B cell (primary cell): ENCODE data around the gene RAB6D. TPM values are rescaled to one million over a fixed set of nuclear protein-coding genes. Genes with fewer than 3 reads are reported as not detected.
"Not testable (repeated sequence)": the region's sequence is repeated elsewhere in the genome, so short reads cannot be mapped to it uniquely, and the experiment has no call there.

Experiments
- ATAC-seq: fragments of 200-7000 bp; cut with Tn5 transposase; one replicate; pipeline ENCODE4 v1.10.0; 2021; ENCODE audit warnings: low read depth, mild to moderate bottlenecking, moderate number of reproducible peaks, moderate library complexity
- CTCF ChIA-PET: fragments of 350-600 bp; sonication (Branson Sonifier 250); formaldehyde crosslinking; loops from one replicate; lab custom pipeline; 2021; ENCODE audit warnings: antibody characterized with exemption, inconsistent platforms; lab: Charles Lee
- POLR2A ChIA-PET: fragments of 350-600 bp; sonication (Branson Sonifier 250); formaldehyde crosslinking; loops from one replicate; lab custom pipeline; 2021; ENCODE audit warnings: antibody characterized with exemption; lab: Charles Lee
- DNase-seq: peaks from one replicate; pipeline ENCODE4 v3.0.0; 2013
- H2AFZ ChIP-seq: 2 replicates; pipeline ENCODE4 v1.6.1; 2012; ENCODE audit warnings: mild to moderate bottlenecking, low read depth, low read length; ENCODE audit not compliant: insufficient read depth, poor library complexity, severe bottlenecking
- H3K27ac ChIP-seq, 2 donors: 1 replicate in 1 of 2; 2 replicates in 1 of 2; pipeline ENCODE4 v1.5.1; 2012 to 2013; ENCODE audit warnings: low read length in 2 of 2, mild to moderate bottlenecking in 2 of 2, moderate library complexity in 1 of 2
- H3K27me3 ChIP-seq, 4 experiments: fragments of 200-600 bp in 1 of 4; sonication (generic) in 1 of 4; replicated peaks in 1 of 4; 1 replicate in 2 of 4; 2 replicates in 2 of 4; pipeline versions ENCODE4 v1.6.1 to v1.7.0; 2013 to 2016; ENCODE audit warnings: low read length in 3 of 4, mild to moderate bottlenecking in 2 of 4, mixed read lengths in 1 of 4, moderate library complexity in 1 of 4; ENCODE audit not compliant: insufficient read depth in 4 of 4, control insufficient read depth in 3 of 4; ENCODE audit errors: control extremely low read depth in 1 of 4
- H3K36me3 ChIP-seq, 2 experiments: replicated peaks in 1 of 2; 1 replicate in 1 of 2; 2 replicates in 1 of 2; pipeline versions ENCODE4 v1.6.1 to v1.7.1; 2013; ENCODE audit warnings: low read length in 1 of 2; ENCODE audit not compliant: insufficient read depth in 2 of 2, control insufficient read depth in 1 of 2; ENCODE audit errors: control extremely low read depth in 1 of 2, extremely low read depth in 1 of 2
- H3K4me1 ChIP-seq, 2 donors: fragments of 200-600 bp in 1 of 2; sonication (generic) in 1 of 2; 1 replicate in 1 of 2; 2 replicates in 1 of 2; pipeline versions ENCODE4 v1.5.1 to v1.6.1; 2013 to 2017; ENCODE audit warnings: low read length in 2 of 2; ENCODE audit not compliant: control insufficient read depth in 2 of 2, insufficient read depth in 2 of 2
- H3K4me2 ChIP-seq: replicated peaks from 2 replicates; pipeline ENCODE3; 2012; ENCODE audit warnings: mild to moderate bottlenecking, low read depth, low read length; ENCODE audit not compliant: poor library complexity, severe bottlenecking
- H3K4me3 ChIP-seq, 5 experiments: fragments of 200-600 bp in 1 of 5; sonication (generic) in 1 of 5; 1 replicate in 3 of 5; 2 replicates in 2 of 5; pipeline versions ENCODE4 v1.5.1 to v1.7.0; 2011 to 2016; ENCODE audit warnings: low read length in 4 of 5, mild to moderate bottlenecking in 4 of 5, low read depth in 2 of 5, control low read depth in 1 of 5, moderate library complexity in 1 of 5; ENCODE audit not compliant: insufficient read depth in 1 of 5; ENCODE audit errors: control extremely low read depth in 1 of 5, extremely low read depth in 1 of 5
- H3K79me2 ChIP-seq: fragments of 200-600 bp; sonication (generic); one replicate; pipeline ENCODE4 v1.6.0; 2016; ENCODE audit warnings: low read length; ENCODE audit not compliant: control insufficient read depth, insufficient read depth
- H3K9ac ChIP-seq: fragments of 200-600 bp; sonication (generic); 2 replicates; pipeline ENCODE4 v1.6.1; 2017; ENCODE audit warnings: mild to moderate bottlenecking, low read length, moderate library complexity
- H3K9me3 ChIP-seq, 3 donors: one replicate each; pipeline versions ENCODE4 v1.6.1 to v1.7.1; 2013; ENCODE audit warnings: low read length in 2 of 3; ENCODE audit not compliant: control insufficient read depth in 2 of 3, insufficient read depth in 1 of 3; ENCODE audit errors: control extremely low read depth in 1 of 3
- H4K20me1 ChIP-seq: 2 replicates; pipeline ENCODE4 v1.6.0; 2012; ENCODE audit warnings: mild to moderate bottlenecking, low read length; ENCODE audit not compliant: insufficient read depth, control insufficient read depth, poor library complexity, severe bottlenecking
- H3K27ac Mint-ChIP-seq: one replicate; pipeline ENCODE4 v1.8.0; 2021; ENCODE audit warnings: mixed read lengths
- H3K27me3 Mint-ChIP-seq: one replicate; pipeline ENCODE4 v1.8.0; 2021; ENCODE audit warnings: mixed read lengths
- H3K4me1 Mint-ChIP-seq: one replicate; pipeline ENCODE4 v1.8.0; 2021; ENCODE audit warnings: mixed read lengths
- H3K4me3 Mint-ChIP-seq: one replicate; pipeline ENCODE4 v1.8.0; 2021; ENCODE audit warnings: mixed read lengths
- H3K9me3 Mint-ChIP-seq: one replicate; pipeline ENCODE4 v1.8.0; 2022; ENCODE audit warnings: mixed read lengths; ENCODE audit not compliant: insufficient read depth
- WGBS: methylation state at CpG from one replicate; pipeline ENCODE4 v1.1.5; 2013; ENCODE audit warnings: missing lambda C conversion rate; ENCODE audit not compliant: insufficient coverage; 5-methylcytosine and 5-hydroxymethylcytosine counted together
- intact Hi-C: fragments of 100-400 bp; cut with micrococcal nuclease; formaldehyde crosslinking; loops from one replicate; pipeline ENCODE4 v1.10.0; 2022
- polyA plus RNA-seq: library from polyadenylated mRNA; depleted of rRNA; stranded (reverse); fragments of >200 nt; gene quantifications from 2 replicates; pipeline ENCODE4 v1.2.3, GENCODE V29; 2012
- total RNA-seq, 2 donors: library from RNA; stranded (reverse); fragments of 120-200 nt in 1 of 2; gene quantifications; 1 replicate in 1 of 2; 2 replicates in 1 of 2; pipeline versions ENCODE4 v1.2.3 to v1.2.4, GENCODE V29; 2013 to 2022

Gene RAB6D
- total and polyA plus RNA-seq, 2 donors (not counting 1 experiment from before 2014, with no cell fraction given), result not detected

DNA sequence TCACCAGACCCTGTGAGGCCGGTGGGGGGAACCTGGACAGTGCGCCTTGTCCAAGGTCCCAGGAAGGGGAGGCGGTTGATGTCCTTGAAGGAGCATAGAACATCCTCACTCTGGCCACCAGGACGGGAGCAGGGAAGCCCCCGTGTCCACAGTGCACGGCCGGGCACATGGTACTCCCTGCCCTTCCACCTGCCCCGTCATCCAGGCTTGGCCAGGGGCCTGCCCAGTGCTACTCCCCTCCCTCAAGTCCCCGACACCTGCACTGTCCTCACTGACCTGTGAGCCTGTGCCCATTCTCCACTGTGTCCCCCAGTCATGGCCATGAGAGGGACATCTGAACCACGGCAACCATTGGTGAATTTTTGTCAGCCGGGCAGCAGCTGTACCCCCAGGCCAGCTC lies 27.5 kb upstream of the RAB6D start:
- intact Hi-C loops, H3K4me1 Mint-ChIP-seq, H3K4me1 ChIP-seq, H3K36me3 ChIP-seq, H3K4me3 ChIP-seq, H3K79me2 ChIP-seq, H3K27me3 ChIP-seq, H3K4me3 Mint-ChIP-seq, H3K27ac Mint-ChIP-seq, H3K27ac ChIP-seq, H4K20me1 ChIP-seq, CTCF ChIA-PET, POLR2A ChIA-PET, H2AFZ ChIP-seq, ATAC-seq, H3K9me3 Mint-ChIP-seq, DNase-seq, H3K4me2 ChIP-seq, H3K9me3 ChIP-seq, H3K9ac ChIP-seq: not testable (repeated sequence)
- H3K27me3 Mint-ChIP-seq, result peaks cover 24% of the 10 kb centered on the region
- 89% methylated on average over 8 of the region's 11 CpGs for WGBS

DNA sequence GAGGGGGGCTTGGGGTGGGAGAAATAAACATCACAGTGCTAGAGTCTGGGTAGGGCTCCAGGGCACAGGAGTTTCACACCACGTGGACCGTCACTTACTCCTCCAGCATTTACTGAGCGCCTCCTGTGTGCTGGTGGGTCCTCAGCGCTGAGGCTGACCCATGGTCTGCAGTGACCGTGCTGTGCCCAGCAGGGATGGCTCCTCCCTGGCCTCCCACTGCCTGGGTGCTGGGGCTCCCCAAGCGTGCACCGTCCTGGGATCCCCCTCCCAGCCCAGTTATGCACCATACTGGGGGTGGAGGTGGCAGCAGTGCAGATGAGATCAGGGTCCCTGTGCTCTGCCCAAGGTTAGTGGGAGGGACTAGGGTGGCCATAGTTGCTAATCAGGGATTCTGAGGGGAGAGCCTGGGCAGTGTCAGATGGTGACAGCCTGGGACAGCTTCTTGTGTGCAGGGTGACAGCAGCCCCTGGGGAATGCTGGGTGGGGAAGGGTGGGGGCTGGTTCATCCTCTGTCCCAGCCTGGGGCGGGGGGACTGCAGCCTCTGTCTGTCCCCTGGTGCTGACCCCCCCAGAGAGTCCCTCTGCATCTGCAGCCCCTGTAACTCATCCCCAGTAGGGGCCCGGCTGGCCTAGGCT lies 26.6 kb upstream of the RAB6D start:
- H4K20me1 ChIP-seq, H3K4me1 Mint-ChIP-seq, H3K9me3 ChIP-seq, H3K79me2 ChIP-seq, H3K36me3 ChIP-seq, H3K27me3 ChIP-seq, POLR2A ChIA-PET, H2AFZ ChIP-seq, H3K9me3 Mint-ChIP-seq, ATAC-seq, DNase-seq, H3K27ac ChIP-seq, intact Hi-C loops, H3K4me3 Mint-ChIP-seq, H3K4me2 ChIP-seq, H3K27ac Mint-ChIP-seq, H3K4me1 ChIP-seq, H3K4me3 ChIP-seq, H3K9ac ChIP-seq, CTCF ChIA-PET: not testable (repeated sequence)
- H3K27me3 Mint-ChIP-seq, result peaks cover 29% of the 10 kb centered on the region
- WGBS, result 80% methylated on average over 4 of the region's 9 CpGs
